ENCODE measurements around the gene BRINP1.

The BRINP1 gene

GRCh38 chr9:119282476-119283077 lies 86.7 kb downstream of the BRINP1 start:
- DNase-seq (ENCODE audit: low spot score): no peak

- no peak for DNase-seq (ENCODE audit: low spot score)
Observed at GRCh38 chr9:119280740-119281485, 88.3 kb downstream of the BRINP1 start.

DNA sequence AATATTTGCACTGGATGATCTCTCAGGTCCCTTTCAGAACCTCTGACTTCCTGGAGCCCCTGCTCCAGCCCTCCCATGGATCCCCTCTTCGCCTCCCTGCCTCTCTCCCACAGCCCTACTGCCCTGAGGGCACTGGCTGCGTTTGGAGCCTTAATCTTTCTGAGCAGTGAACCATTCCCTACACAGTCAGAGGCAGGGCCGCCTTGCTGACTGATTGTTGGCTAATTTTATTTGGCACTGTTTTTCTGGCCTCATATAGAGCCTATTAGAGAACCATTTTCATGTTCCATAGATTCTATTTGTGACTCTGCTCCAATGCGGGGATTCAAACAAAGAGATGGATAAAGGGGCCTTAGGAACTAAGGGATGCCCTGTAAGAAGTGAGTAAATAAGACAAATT lies 91.1 kb downstream of the BRINP1 start:
- no peak for DNase-seq (ENCODE audit: low spot score)

DNA sequence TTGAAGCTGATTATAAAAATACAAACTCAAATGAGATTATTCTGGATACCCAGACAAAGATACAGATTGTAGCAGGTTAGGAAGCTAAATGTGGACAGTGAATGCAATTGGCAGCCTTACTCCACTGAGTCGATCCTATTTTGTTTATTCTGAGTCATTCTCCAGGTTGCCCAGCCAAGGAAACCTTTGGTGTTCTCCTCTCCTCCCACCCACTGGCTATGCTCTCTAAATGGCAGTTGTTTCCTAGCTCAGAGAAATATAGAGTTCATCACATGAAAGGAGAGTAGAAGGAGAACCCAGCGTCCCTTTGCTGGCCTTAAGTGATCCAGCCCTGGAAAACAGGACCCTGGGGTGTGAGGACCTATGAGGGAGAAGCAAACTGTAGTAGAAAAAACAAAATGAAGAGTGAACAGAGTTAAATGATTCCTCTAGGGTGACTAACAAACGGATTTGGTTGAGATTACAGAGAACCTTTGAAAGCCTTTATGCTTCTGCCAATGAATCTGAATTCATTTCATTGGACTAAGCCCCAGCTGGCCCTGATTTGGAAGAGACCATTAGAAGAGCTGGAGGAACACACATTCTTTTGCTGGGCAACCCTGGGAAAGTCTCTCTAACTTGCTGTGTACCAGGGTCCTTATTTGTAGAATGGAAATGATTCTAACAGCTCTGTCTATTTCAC lies 95.1 kb downstream of the BRINP1 start:
- DNase-seq (ENCODE audit: low spot score): no peak

DNA sequence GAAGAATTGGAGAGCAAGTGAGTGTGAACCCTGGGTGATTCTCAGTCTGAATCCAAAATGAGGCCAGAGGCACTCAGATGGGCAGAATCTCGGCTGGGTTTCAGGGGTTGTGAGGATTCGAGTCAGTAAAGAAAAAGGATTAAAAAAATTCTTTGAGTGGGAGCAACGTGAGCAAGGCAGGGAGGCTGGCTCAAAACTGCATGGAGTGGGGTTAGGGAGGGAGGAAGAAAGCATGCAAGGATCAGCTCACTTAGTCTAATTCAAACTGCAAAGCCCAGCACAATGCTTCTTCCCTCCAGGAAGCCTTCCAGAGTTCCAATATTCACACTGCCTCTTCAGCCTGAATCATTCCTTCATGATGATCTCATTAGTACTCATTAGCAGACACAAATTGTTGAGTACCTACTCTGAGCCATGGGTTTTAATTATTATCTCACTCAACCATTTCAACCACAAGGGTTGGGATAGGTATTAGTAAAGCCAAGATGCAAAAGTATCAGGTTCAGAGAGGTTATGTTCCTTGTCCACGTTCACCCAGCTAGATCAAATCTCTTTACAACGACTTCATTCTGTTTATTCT lies 95.8 kb downstream of the BRINP1 start:
- no peak for DNase-seq (ENCODE audit: low spot score)

GRCh38 chr9:119272500-119273211 lies 96.6 kb downstream of the BRINP1 start:
- no peak for DNase-seq (ENCODE audit: low spot score)

DNA sequence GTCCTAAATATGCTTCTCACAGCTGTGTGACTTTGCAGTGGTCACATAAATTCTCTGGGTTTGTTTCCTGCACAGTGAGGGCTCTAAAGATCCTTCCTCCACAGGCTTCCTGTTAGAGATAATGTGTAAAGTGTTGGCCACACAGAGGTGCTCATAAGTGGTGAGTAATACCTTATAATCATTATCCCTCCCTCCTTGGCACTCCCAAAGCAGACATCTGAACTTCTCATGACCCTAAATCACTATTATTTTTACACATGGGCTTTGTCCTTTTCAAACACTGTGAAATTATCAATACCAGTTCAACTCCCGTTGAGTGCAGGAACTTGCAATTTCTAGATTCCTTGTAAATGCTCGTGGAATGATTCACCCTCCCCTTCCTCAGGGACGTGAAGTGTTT lies 100.2 kb downstream of the BRINP1 start:
- DNase-seq (ENCODE audit: low spot score): no peak

- DNase-seq (ENCODE audit: low spot score): no peak
Observed at GRCh38 chr9:119264165-119264564, 105.1 kb downstream of the BRINP1 start.

GRCh38 chr9:119257592-119257991 lies 111.6 kb downstream of the BRINP1 start:
- DNase-seq (ENCODE audit: low spot score): no peak

DNA sequence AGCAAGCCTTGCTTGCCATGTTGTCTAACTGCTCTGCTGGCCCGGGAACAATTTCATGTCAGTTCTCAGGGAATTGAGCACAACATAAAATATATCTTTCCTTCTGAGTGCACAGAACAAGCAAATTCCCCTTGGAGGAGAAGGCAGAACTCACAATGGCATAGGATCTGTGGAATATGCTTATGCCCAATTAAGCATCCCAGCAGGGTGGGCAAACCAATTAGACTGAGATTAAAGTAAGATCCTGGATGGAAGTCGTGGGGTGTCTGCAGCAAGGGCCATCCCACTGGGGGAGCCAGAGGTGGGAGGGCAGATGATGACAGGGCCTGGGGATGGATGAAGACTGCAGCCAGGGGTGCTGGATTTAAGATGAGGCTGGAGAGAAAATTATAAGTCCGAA lies 114.1 kb downstream of the BRINP1 start:
- no peak for DNase-seq (ENCODE audit: low spot score)

GRCh38 chr9:119252671-119253299 lies 116.5 kb downstream of the BRINP1 start:
- no peak for DNase-seq (ENCODE audit: low spot score)

GRCh38 chr9:119251936-119252335 lies 117.3 kb downstream of the BRINP1 start:
- DNase-seq (ENCODE audit: low spot score): no peak

DNA sequence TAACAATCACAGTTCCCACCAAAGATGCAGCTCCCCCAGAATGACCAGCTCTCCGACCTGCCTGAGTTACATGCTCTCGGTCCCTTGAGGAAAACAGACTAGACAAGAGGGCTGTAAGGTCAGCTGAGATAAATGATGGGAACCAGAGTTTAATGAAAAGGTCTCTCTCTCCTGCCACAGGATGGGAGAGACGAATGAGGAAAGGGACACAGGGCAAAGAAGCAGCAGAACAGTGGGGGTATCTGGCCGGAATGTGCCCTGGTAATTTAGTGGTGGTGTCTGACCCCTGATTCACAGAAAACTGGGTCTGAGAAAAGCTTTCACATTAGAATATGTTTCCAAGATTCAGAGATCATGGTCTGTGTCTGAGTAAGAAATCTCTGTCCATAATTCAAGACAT lies 118.5 kb downstream of the BRINP1 start:
- DNase-seq (ENCODE audit: low spot score): no peak

- DNase-seq (ENCODE audit: low spot score): no peak
Observed at GRCh38 chr9:119240546-119240945, 128.7 kb downstream of the BRINP1 start.

GRCh38 chr9:119234636-119235035 lies 134.6 kb downstream of the BRINP1 start:
- DNase-seq (ENCODE audit: low spot score): no peak

- no peak for DNase-seq (ENCODE audit: low spot score)
Observed at GRCh38 chr9:119227422-119227821, 141.8 kb downstream of the BRINP1 start.

DNA sequence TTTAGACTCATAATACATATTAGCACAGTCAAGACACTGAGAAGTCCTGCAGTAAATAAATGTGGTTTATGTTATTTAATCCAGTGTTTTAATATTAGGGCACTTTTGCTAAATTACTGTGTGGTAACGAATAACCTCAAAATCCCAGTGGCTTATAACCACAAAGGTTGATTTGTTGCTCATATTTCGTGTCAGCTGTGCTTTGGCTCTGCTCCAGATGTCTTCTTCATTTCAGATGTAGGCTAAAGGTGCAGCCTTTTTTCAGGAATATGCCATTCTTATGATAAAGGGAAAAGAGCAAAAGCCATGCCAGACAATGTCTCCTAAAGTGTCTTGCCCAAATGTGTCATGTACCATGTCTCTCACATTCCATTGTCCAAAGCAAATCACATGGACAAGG lies 144.8 kb downstream of the BRINP1 start:
- no peak for DNase-seq (ENCODE audit: low spot score)

DNA sequence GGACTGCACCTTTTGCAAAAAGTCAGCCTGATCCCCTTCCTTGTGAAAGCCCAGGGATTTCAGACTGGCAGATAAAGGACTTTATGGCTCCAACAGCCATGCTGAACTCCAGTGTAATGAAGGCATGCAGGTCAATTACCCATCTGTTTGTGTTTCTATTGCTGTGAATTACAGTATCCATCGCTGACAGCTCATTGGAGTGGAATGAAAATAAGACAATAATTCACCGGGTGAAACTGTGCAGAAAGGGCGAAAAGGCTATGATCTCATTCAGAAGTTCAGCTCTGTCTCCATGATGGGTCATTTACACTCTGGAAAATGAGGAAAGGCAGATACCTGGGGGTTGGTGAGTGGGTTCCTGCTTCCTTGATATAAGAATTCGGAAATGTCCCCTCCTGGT lies 148.0 kb downstream of the BRINP1 start:
- DNase-seq (ENCODE audit: low spot score): no peak

- DNase-seq (ENCODE audit: low spot score): no peak
Observed at GRCh38 chr9:119218293-119218692, 150.9 kb downstream of the BRINP1 start.

DNA sequence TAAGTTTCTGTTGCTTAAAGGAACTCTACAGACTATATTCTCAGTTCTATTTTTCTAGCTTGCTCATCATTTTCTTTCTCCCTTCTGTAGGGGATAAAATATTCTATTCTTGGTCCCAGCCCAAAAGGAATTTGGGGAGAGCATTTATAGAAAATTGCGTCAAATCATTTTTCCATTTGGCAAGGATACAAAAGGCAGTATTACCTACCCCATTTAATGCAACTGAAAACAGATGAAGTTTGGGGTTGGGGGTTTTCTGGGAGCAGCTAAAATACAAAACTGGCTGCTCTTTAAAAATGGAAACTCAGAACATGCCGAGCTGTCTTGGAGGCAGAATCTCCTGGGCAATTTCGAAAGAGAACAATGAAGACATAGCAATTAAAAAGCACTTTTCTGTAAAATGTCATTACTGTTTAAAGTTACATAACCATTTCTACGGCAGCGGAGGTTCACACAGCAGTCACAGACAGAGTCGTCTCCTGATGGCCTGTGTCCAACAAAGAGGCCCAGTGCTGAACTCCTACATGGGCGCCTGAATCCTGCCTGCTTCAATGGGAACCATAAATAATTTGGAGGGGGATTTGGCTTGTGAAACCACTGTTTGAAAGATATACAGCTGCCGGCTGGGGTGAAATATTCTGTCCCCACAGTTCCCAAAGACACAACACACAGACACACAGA lies 152.4 kb downstream of the BRINP1 start:
- DNase-seq (ENCODE audit: low spot score): no peak

DNA sequence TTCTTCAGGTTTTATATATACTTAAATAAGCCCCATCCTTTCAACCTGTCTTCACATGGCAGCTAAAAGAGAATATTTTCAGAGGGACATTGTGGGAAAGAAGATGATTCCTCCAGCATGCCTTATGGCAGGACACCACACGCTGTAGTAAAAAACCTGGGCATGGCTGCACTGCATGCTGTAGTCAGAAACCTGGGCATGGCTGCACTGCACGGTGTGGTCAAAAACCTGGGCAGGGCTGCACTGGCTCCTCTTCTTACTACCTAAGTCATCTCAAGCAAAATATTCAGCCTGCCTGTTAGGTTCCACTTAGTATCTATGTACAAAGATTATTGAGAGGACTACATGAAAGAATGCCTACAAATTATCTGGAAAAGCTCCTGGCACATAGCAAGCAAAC lies 153.6 kb downstream of the BRINP1 start:
- DNase-seq (ENCODE audit: low spot score): no peak
